HepG2 (cell line): ENCODE measurements around the gene LDLRAD4.

Experiments used
- CTCF ChIP-seq: sonication (generic); formaldehyde crosslinking; IDR thresholded peaks from 2 replicates; pipeline ENCODE4 v1.5.0; 2020; ENCODE audit warnings: mild to moderate bottlenecking, missing genetic modification reagents, moderate library complexity
- EZH2 ChIP-seq: conservative IDR thresholded peaks from 2 replicates; pipeline ENCODE4 v1.6.1; 2012; ENCODE audit warnings: mild to moderate bottlenecking, low read depth, low read length, moderate library complexity
- GABPA ChIP-seq, 2 experiments: IDR thresholded peaks; 2 replicates each; pipeline ENCODE4 v1.6.1; 2011 to 2016; ENCODE audit warnings: low read depth in 2 of 2, low read length in 1 of 2, missing biosample characterization in 1 of 2, missing genetic modification characterization in 1 of 2

- TF ChIP-seq EZH2 (no peak), GABPA (IDR thresholded peaks at IDR 0.05; ENCODE audit: low read depth, low read length) (no peak), GABPA (CRISPR knock-in tag; IDR thresholded peaks at IDR 0.05; ENCODE audit: low read depth) (no peak), CTCF (CRISPR knock-in tag) (no peak)
These were observed 384.9 kb downstream of the LDLRAD4 start for GRCh38 chr18:13603304-13604019.
